Ovary (tissue), 9 donors: ENCODE data around the gene DCAF15. TPM values are rescaled to one million over a fixed set of nuclear protein-coding genes. Genes with fewer than 3 reads are reported as not detected.

Experiments used
- DNase-seq, 5 donors: peaks; one replicate each; pipeline ENCODE4 v3.0.0-alpha.2; 2019 to 2020
- H3K27ac ChIP-seq, 2 donors: fragments of 200-600 bp; one replicate each; pipeline versions ENCODE4 v1.5.1 to v1.8.0; 2019 to 2022
- H3K27me3 ChIP-seq: fragments of 200-600 bp; one replicate; pipeline ENCODE4 v1.8.0; 2022
- H3K36me3 ChIP-seq: fragments of 200-600 bp; sonication (generic); one replicate; pipeline ENCODE4 v1.5.1; 2019
- H3K4me1 ChIP-seq: one replicate; pipeline ENCODE4 v1.8.1; 2013; ENCODE audit warnings: mild to moderate bottlenecking, moderate library complexity; ENCODE audit not compliant: insufficient read depth
- H3K4me3 ChIP-seq: fragments of 200-600 bp; sonication (generic); one replicate; pipeline ENCODE4 v1.5.1; 2017
- H3K9me3 ChIP-seq, 2 donors: fragments of 200-600 bp in 1 of 2; sonication (generic) in 1 of 2; one replicate each; pipeline versions ENCODE4 v1.5.1 to v1.8.1; 2013 to 2019; ENCODE audit warnings: mild to moderate bottlenecking in 1 of 2, moderate library complexity in 1 of 2
- EP300 ChIP-seq: sonication (generic); formaldehyde crosslinking; IDR thresholded peaks from one replicate; pipeline ENCODE4 v1.6.1; 2017; ENCODE audit warnings: antibody characterized with exemption
- POLR2A ChIP-seq: fragments of 450-650 bp; IDR thresholded peaks from one replicate; pipeline ENCODE4 v1.6.1; 2017; ENCODE audit warnings: antibody characterized with exemption, mild to moderate bottlenecking, moderate library complexity
- WGBS, 3 donors: extraction: QIAGEN DNeasy Blood & Tissue Kit in 1 of 3; methylation state at CpG; one replicate each; pipeline versions ENCODE4 v1.1.5 to v1.1.7; 2013 to 2017; 5-methylcytosine and 5-hydroxymethylcytosine counted together
- intact Hi-C, 4 donors: fragments of 100-400 bp; cut with DNase I; formaldehyde crosslinking; loops; one replicate each; pipeline versions ENCODE4 v1.11.0 to v1.15.1; 2022 to 2023
- polyA plus RNA-seq, 2 donors: library from polyadenylated mRNA; stranded (reverse); fragments of 200-250 nt in 1 of 2; fragments of 350-450 nt in 1 of 2; fragmentation: Illumina TruSeq in 1 of 2; extraction: RNeasy Lipid Tissue Mini Kit (QIAGEN cat#74804) in 1 of 2; gene quantifications; one replicate each; pipeline ENCODE4 v1.2.3, GENCODE V29; 2013 to 2014
- total RNA-seq, 7 donors: library from RNA; depleted of rRNA in 2 of 7; stranded (reverse); fragments of >200 nt in 2 of 7; fragmentation: NEBNext Ultra II Directional in 3 of 7; extraction: Animal tissue kit (Norgen Biotek cat#: 25700) in 3 of 7; gene quantifications; one replicate each; pipeline versions ENCODE4 v1.1.0 to v1.2.4, GENCODE V29; 2016 to 2023
- TF ChIP-seq, protein P1 (sequence below), 3 donors: fragments of 450-650 bp in 2 of 3; fragments of 200-600 bp in 1 of 3; IDR thresholded peaks; one replicate each; pipeline versions ENCODE4 v1.5.1 to v1.8.0; 2016 to 2022; ENCODE audit warnings: antibody characterized with exemption in 3 of 3, mild to moderate bottlenecking in 1 of 3
- donor health status: DM: no; HTN: no; CAD: no; lungs with moderate emphysema.
- donor health status: DM: no; HTN: no; CAD: no.
- donor health status: Bipolar disorder and iron deficiency.
- donor health status: DM: yes; HTN: yes; CAD: no.
- donor health status: DM: no; HTN: no; CAD: no.
- donor health status: DM: yes; HTN: yes; CAD: no.

The DCAF15 gene
- total and polyA plus RNA-seq, 9 donors, result 5.0 to 29.1 (median 23.4) TPM

DNA sequence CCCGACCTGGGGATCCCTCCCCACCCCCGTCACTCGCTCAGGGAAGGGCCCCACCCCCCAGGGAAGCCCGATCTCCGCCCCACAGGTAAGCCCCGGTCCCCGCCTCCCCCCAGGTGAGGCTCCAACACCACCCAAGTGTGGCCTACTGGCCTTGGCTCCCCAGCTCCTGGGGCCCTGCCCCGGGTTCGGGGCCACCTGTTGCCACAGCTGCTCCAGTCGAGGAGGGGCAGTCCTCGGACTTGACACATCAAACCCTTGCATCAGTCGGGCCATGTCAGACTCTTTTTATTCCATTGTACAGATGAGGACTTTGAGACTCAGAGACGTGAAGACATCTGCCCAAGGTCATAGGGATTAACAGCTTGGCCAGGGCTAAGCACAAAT, 45.8 kb upstream of the DCAF15 start:
- Histone ChIP-seq H3K9me3 (no peaks in the 10 kb centered on the region), H3K27me3 (no peaks in the 10 kb centered on the region), H3K36me3 (no peaks in the 10 kb centered on the region), H3K4me3 (peak overlapping the region; percentile 80), H3K27ac (peak overlapping the region; percentile 39 to 67), H3K4me1 (peaks cover 6% of the 10 kb centered on the region)
- 1 to 4% (median 3%) methylated on average over 6 to 13 of the region's 13 CpGs for WGBS, 3 donors
- intact Hi-C loops, result no loop called here
- no peak for DNase-seq
- TF ChIP-seq POLR2A (no peak), EP300 (no peak)
- TF ChIP-seq, protein P1, sequence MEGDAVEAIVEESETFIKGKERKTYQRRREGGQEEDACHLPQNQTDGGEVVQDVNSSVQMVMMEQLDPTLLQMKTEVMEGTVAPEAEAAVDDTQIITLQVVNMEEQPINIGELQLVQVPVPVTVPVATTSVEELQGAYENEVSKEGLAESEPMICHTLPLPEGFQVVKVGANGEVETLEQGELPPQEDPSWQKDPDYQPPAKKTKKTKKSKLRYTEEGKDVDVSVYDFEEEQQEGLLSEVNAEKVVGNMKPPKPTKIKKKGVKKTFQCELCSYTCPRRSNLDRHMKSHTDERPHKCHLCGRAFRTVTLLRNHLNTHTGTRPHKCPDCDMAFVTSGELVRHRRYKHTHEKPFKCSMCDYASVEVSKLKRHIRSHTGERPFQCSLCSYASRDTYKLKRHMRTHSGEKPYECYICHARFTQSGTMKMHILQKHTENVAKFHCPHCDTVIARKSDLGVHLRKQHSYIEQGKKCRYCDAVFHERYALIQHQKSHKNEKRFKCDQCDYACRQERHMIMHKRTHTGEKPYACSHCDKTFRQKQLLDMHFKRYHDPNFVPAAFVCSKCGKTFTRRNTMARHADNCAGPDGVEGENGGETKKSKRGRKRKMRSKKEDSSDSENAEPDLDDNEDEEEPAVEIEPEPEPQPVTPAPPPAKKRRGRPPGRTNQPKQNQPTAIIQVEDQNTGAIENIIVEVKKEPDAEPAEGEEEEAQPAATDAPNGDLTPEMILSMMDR (IDR thresholded peaks at IDR 0.05), result no peak

DNA sequence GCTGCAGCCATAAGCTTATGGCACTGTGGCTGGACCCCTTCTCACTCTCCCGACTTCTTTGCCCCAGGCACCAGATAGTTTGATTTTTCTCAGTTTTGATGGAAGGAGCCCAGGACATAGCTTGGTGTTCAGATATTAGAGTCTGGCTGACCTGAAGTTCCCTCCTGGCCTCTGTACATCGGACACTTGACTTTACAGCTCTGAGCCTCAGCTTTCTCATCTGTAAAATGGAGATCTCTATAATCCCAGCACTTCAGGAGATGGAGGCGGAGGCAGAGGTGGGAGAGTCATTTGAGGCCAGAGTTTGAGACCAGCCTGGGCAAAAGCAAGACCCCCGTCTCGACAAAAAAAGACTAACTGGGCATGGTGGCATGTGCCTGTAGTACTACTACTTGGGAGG, 45.4 kb upstream of the DCAF15 start:
- TF ChIP-seq EP300 (no peak), POLR2A (no peak)
- TF ChIP-seq, protein P1 (IDR thresholded peaks at IDR 0.05), result no peak
- no peak for DNase-seq
- no peaks in the 10 kb centered on the region for H3K27me3 ChIP-seq
- WGBS, 3 donors, result 82 to 85% (median 83%) methylated on average over 5 of the region's 5 CpGs
- no peaks in the 10 kb centered on the region for H3K9me3 ChIP-seq
- H3K27ac ChIP-seq, result peak overlapping the region in 1 of 2 donors; percentile 67
- H3K4me3 ChIP-seq, result peak overlapping the region; percentile 80
- peaks cover 6% of the 10 kb centered on the region for H3K4me1 ChIP-seq
- H3K36me3 ChIP-seq, result no peaks in the 10 kb centered on the region
- intact Hi-C loops, result no loop called here

DNA sequence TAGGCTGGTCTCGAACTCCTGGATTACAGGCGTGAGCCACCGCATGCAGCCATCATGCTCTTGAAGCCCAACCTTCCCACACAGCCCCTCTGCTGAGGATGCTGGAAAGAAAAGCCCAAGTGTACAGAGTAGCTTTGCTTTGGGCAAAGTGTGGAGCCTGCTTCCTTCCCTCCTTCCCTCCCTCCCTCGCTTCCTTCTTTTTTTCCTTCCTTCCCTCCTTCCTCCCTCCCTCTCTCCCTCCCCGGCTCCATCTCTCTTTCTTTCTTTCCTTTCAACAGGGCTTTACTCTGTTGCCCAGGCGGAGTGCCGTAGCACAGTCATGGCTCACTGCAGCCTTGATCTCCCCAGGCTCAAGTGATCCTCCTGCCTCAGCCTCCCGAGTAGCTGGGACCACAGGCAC, 43.6 kb upstream of the DCAF15 start:
- Histone ChIP-seq H3K4me1 (peaks cover 6% of the 10 kb centered on the region), H3K27me3 (no peaks in the 10 kb centered on the region), H3K4me3 (no peak overlapping the region), H3K9me3 (no peaks in the 10 kb centered on the region), H3K27ac (no peak overlapping the region), H3K36me3 (no peaks in the 10 kb centered on the region)
- intact Hi-C loops, result no loop called here
- WGBS, 3 donors, result 88 to 91% (median 90%) methylated on average over 8 of the region's 8 CpGs
- TF ChIP-seq, protein P1 (IDR thresholded peaks at IDR 0.05), result no peak
- TF ChIP-seq EP300 (no peak), POLR2A (no peak)
- no peak for DNase-seq

DNA sequence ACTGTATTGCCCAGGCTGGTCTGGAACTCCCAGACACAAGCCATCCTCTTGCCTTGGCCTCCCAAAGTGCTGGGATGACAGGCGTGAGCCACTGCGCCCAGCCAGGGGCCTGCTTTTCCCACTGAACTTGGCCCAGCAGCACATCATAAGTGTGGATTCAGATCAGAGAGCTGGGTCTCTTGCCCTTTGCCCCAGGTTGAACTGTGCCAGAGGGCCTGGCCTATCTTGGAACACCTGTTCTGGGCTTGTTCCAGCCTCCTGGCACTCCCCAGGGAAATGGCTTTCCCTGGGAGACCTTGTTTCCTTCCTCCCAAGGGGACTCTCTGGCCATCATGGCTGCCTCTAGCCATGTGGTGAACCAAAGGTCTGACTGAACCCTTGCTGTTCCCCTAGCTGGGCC, 42.9 kb upstream of the DCAF15 start:
- no peaks in the 10 kb centered on the region for H3K27me3 ChIP-seq
- 93 to 100% (median 98%) methylated on average over 2 of the region's 2 CpGs for WGBS, 3 donors
- intact Hi-C loops, result no loop called here
- no peaks in the 10 kb centered on the region for H3K36me3 ChIP-seq
- DNase-seq, result no peak
- H3K9me3 ChIP-seq, result no peaks in the 10 kb centered on the region
- peaks cover 6% of the 10 kb centered on the region for H3K4me1 ChIP-seq
- H3K4me3 ChIP-seq, result no peak overlapping the region
- H3K27ac ChIP-seq, result no peak overlapping the region
- TF ChIP-seq, protein P1 (IDR thresholded peaks at IDR 0.05), result no peak
- TF ChIP-seq POLR2A (no peak), EP300 (no peak)
